ENCODE measurements around the gene LAMTOR3.

Gene LAMTOR3

DNA sequence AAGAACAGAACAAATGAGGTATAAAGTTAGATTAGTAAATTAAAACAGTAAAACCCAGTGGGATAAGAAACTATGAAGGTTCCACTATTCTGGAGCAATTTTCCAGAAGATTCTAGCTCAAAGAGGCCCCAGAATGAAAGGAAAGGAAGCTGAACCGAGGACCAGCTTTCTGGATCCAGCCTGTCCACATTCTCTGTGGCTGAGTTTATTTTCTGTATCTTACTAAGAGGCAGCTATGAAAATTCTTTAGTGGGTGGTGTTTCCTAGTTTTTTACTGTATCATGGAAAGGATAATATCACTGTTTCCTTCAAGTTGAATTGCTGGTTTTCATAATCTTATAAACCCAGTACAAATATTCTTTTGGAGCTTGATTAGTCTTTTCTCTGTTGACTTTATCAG, 65.8 kb downstream of the LAMTOR3 start:
- no peak for DNase-seq

Measured in activated effector memory CD4-positive, alpha-beta T cell treated with anti-CD3 and anti-CD28 coated beads, Interleukin-2, amount 50 U/mL, for 16 hours (primary cell).